Liver (tissue), 3 donors: ENCODE results near the gene MYRF.
A peak's percentile ranks its signal among the peaks of the same experiment; 100 is the strongest.

Experiments
- EGR1 ChIP-seq, 2 donors: IDR thresholded peaks; 2 replicates each; pipeline ENCODE4 v1.6.1; 2016 to 2018; ENCODE audit warnings: antibody characterized with exemption in 2 of 2, low read depth in 2 of 2
- FOXA1 ChIP-seq: IDR thresholded peaks from 2 replicates; pipeline ENCODE4 v1.6.1; 2016; ENCODE audit warnings: antibody characterized with exemption
- JUND ChIP-seq, 2 donors: IDR thresholded peaks; 2 replicates each; pipeline ENCODE4 v1.6.1; 2016; ENCODE audit warnings: antibody characterized with exemption in 2 of 2
- RAD21 ChIP-seq, 2 donors: IDR thresholded peaks; 2 replicates each; pipeline ENCODE4 v1.6.1; 2016; ENCODE audit warnings: antibody characterized with exemption in 2 of 2, mild to moderate bottlenecking in 2 of 2
- RXRA ChIP-seq, 2 donors: IDR thresholded peaks; 2 replicates each; pipeline ENCODE4 v1.6.1; 2017 to 2018; ENCODE audit warnings: antibody characterized with exemption in 2 of 2, mild to moderate bottlenecking in 1 of 2
- SP1 ChIP-seq: IDR thresholded peaks from 2 replicates; pipeline ENCODE4 v1.6.1; 2018; ENCODE audit warnings: antibody characterized with exemption, mild to moderate bottlenecking
- YY1 ChIP-seq: IDR thresholded peaks from 2 replicates; pipeline ENCODE4 v1.6.1; 2016; ENCODE audit warnings: antibody characterized with exemption, mild to moderate bottlenecking
- TF ChIP-seq, protein P1 (sequence below): fragments of 150-350 bp; IDR thresholded peaks from 2 replicates; pipeline ENCODE4 v1.5.1; 2017; ENCODE audit warnings: improper control_type of control experiment, low read depth, low read length; ENCODE audit not compliant: missing input control
- TF ChIP-seq, protein P2 (sequence below): IDR thresholded peaks from 2 replicates; pipeline ENCODE4 v1.6.1; 2016; ENCODE audit warnings: antibody characterized with exemption
- donor health status: healthy.
- donor health status: healthy.

DNA sequence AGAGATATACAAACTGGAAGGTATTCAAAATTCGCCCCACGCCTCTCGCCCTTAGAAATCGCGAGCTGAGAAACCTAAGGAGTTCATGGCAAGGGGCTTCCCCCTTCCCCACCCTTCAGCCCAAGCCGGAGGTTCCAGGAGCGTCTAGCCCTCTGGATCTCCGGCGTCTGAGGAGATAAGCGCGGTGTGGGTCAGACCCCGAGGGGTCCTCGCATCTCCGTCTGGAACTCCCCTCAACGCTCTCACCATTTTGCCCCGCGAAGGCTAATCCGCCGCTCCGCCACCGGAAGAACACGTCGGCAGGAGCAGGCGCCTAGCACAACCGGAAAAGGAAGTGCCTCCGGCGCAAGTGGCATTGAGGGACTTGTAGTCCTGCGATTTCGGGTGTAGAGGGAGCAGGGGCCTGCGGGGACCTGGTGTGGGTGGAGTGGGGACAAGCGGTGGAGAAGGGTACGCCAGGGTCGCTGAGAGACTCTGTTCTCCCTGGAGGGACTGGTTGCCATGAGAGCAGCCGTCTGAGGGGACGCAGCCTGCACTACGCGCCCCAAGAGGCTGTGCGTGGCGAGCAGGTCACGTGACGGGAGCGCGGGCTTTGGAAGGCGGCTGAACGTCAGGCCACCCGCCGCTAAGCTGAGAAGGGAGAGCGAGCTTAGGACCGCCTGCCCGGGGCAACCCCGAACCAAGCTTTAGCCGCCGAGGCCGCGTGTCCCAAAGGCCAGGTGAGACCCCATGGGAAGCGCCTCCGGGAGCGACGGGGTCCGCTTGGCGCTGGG, 40.1 kb downstream of the MYRF start, which contains the start of the genes FEN1 and TMEM258:
- no peak for TF ChIP-seq JUND (IDR thresholded peaks at IDR 0.05)
- no peak for TF ChIP-seq FOXA1
- TF ChIP-seq, protein P1, sequence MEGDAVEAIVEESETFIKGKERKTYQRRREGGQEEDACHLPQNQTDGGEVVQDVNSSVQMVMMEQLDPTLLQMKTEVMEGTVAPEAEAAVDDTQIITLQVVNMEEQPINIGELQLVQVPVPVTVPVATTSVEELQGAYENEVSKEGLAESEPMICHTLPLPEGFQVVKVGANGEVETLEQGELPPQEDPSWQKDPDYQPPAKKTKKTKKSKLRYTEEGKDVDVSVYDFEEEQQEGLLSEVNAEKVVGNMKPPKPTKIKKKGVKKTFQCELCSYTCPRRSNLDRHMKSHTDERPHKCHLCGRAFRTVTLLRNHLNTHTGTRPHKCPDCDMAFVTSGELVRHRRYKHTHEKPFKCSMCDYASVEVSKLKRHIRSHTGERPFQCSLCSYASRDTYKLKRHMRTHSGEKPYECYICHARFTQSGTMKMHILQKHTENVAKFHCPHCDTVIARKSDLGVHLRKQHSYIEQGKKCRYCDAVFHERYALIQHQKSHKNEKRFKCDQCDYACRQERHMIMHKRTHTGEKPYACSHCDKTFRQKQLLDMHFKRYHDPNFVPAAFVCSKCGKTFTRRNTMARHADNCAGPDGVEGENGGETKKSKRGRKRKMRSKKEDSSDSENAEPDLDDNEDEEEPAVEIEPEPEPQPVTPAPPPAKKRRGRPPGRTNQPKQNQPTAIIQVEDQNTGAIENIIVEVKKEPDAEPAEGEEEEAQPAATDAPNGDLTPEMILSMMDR = no peak
- TF ChIP-seq, protein P2, sequence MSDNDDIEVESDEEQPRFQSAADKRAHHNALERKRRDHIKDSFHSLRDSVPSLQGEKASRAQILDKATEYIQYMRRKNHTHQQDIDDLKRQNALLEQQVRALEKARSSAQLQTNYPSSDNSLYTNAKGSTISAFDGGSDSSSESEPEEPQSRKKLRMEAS = peak; percentile 75
- peak in 1 of 2 donors; percentile 6 for TF ChIP-seq RXRA (IDR thresholded peaks at IDR 0.05)
- TF ChIP-seq YY1 = peak; percentile 94
- TF ChIP-seq SP1 = no peak
- TF ChIP-seq EGR1 (IDR thresholded peaks at IDR 0.05; ENCODE audit: low read depth in 2 of 2) = no peak
- TF ChIP-seq RAD21 (IDR thresholded peaks at IDR 0.05) = no peak
